GM23248 (cell line): ENCODE data around the gene PROC. TPM values are rescaled to one million over a fixed set of nuclear protein-coding genes. Genes with fewer than 3 reads are reported as not detected.

Source experiments
- DNase-seq: peaks from one replicate; pipeline ENCODE4 v3.0.0-alpha.2; 2015
- H2AFZ ChIP-seq: fragments of 200-600 bp; sonication (generic); 2 replicates; pipeline ENCODE4 v1.6.1; 2016; ENCODE audit warnings: antibody characterized with exemption
- H3F3A ChIP-seq: fragments of 200-600 bp; sonication (generic); 2 replicates; pipeline ENCODE4 v1.6.1; 2016; ENCODE audit warnings: mild to moderate bottlenecking, antibody characterized with exemption, mixed run types; ENCODE audit not compliant: insufficient read depth
- H3K27ac ChIP-seq: fragments of 200-600 bp; sonication (generic); 2 replicates; pipeline ENCODE4 v1.5.1; 2016; ENCODE audit warnings: mild to moderate bottlenecking
- H3K27me3 ChIP-seq: fragments of 200-600 bp; sonication (generic); replicated peaks from 2 replicates; pipeline ENCODE4 v1.6.1; 2016; ENCODE audit warnings: mild to moderate bottlenecking; ENCODE audit not compliant: insufficient read depth
- H3K36me3 ChIP-seq: fragments of 200-600 bp; sonication (generic); 2 replicates; pipeline ENCODE4 v1.6.1; 2016; ENCODE audit warnings: low read depth, mild to moderate bottlenecking
- H3K4me1 ChIP-seq: fragments of 200-600 bp; sonication (generic); 2 replicates; pipeline ENCODE4 v1.6.1; 2016; ENCODE audit warnings: mild to moderate bottlenecking; ENCODE audit not compliant: insufficient read depth
- H3K4me2 ChIP-seq: fragments of 200-600 bp; sonication (generic); one replicate; pipeline ENCODE4 v1.6.1; 2016; ENCODE audit warnings: mild to moderate bottlenecking; ENCODE audit not compliant: unreplicated experiment
- H3K4me3 ChIP-seq: fragments of 200-600 bp; sonication (generic); 2 replicates; pipeline ENCODE4 v1.5.1; 2016; ENCODE audit warnings: mild to moderate bottlenecking
- H3K79me2 ChIP-seq: fragments of 200-600 bp; sonication (generic); 2 replicates; pipeline ENCODE4 v1.6.1; 2016; ENCODE audit warnings: mild to moderate bottlenecking; ENCODE audit not compliant: insufficient read depth
- H3K9ac ChIP-seq: fragments of 200-600 bp; sonication (generic); 2 replicates; pipeline ENCODE4 v1.6.1; 2016; ENCODE audit warnings: mild to moderate bottlenecking
- H3K9me2 ChIP-seq: fragments of 200-600 bp; sonication (generic); 2 replicates; pipeline ENCODE4 v1.6.1; 2016; ENCODE audit warnings: mixed run types, mild to moderate bottlenecking, moderate library complexity; ENCODE audit not compliant: insufficient read depth
- H3K9me3 ChIP-seq: fragments of 200-600 bp; sonication (generic); one replicate; pipeline ENCODE4 v1.6.1; 2017; ENCODE audit warnings: low read depth
- H4K20me1 ChIP-seq: fragments of 200-600 bp; sonication (generic); 2 replicates; pipeline ENCODE4 v1.6.0; 2016; ENCODE audit not compliant: insufficient read depth
- EZH2 ChIP-seq: fragments of 200-600 bp; sonication (generic); IDR thresholded peaks from 2 replicates; pipeline ENCODE4 v1.6.1; 2018; ENCODE audit warnings: antibody characterized with exemption, mild to moderate bottlenecking; ENCODE audit not compliant: insufficient read depth, poor library complexity, severe bottlenecking
- EZH2phosphoT487 ChIP-seq: fragments of 200-600 bp; sonication (generic); IDR thresholded peaks from 2 replicates; pipeline ENCODE4 v1.6.1; 2018; ENCODE audit warnings: antibody characterized with exemption, moderate library complexity, mild to moderate bottlenecking, low read depth; ENCODE audit not compliant: insufficient read depth
- WGBS, 2 experiments: methylation state at CpG; one replicate each; pipeline ENCODE4 v1.1.6; 2015 to 2017; ENCODE audit warnings: low lambda C conversion rate in 2 of 2, low coverage in 1 of 2; ENCODE audit errors: missing lambda C conversion rate in 2 of 2; 5-methylcytosine and 5-hydroxymethylcytosine counted together
- in situ Hi-C: fragments of 300-500 bp; cut with MboI; formaldehyde crosslinking; loops from 2 replicates; pipeline ENCODE4 v1.15.0; 2020
- polyA plus RNA-seq: library from polyadenylated mRNA; unstranded; fragments of >200 nt; fragmentation: Nextera tagmentation; extraction: Ambion mirVana; gene quantifications from 2 replicates; pipeline ENCODE4 v1.2.1, GENCODE V29; 2016
- total RNA-seq: library from RNA; depleted of rRNA; stranded (reverse); fragments of >200 nt; shearing (Covaris generic); gene quantifications from 2 replicates; pipeline ENCODE4 v1.2.3, GENCODE V29; 2014

PROC gene
- total and polyA plus RNA-seq, 2 experiments from 2014 or later: not detected

GRCh38 chr2:127464470-127465257 is 46.4 kb downstream of the PROC start:
- Histone ChIP-seq H4K20me1 (no peaks in the 10 kb centered on the region), H3K4me1 (no peaks in the 10 kb centered on the region), H3K79me2 (no peaks in the 10 kb centered on the region), H3K4me2 (no peak overlapping the region), H3K4me3 (no peak overlapping the region), H3K9ac (no peak overlapping the region), H3K27ac (no peak overlapping the region), H3K9me2 (0 out of 2 replicates have a peak, but pooled peaks cover 4% of the 10 kb centered on the region), H3F3A (no peaks in the 10 kb centered on the region), H2AFZ (no peak overlapping the region), H3K36me3 (no peaks in the 10 kb centered on the region), H3K9me3 (no peaks in the 10 kb centered on the region), H3K27me3 (no peaks in the 10 kb centered on the region)
- no peak for DNase-seq
- in situ Hi-C loops: no loop called here
- WGBS, 2 experiments: 96% methylated on average over 7 of the region's 7 CpGs
- TF ChIP-seq EZH2 (no peak), EZH2phosphoT487 (no peak)

- Histone ChIP-seq H3K4me2 (no peak overlapping the region), H3K27ac (no peak overlapping the region), H3K9ac (no peak overlapping the region), H3K4me3 (no peak overlapping the region), H2AFZ (no peak overlapping the region), H3F3A (no peaks in the 10 kb centered on the region), H3K9me2 (0 out of 2 replicates have a peak, but pooled peaks cover 4% of the 10 kb centered on the region), H3K36me3 (no peaks in the 10 kb centered on the region), H3K27me3 (no peaks in the 10 kb centered on the region), H3K9me3 (no peaks in the 10 kb centered on the region), H3K4me1 (no peaks in the 10 kb centered on the region), H3K79me2 (no peaks in the 10 kb centered on the region), H4K20me1 (no peaks in the 10 kb centered on the region)
- WGBS, 2 experiments: 83% methylated on average over 4 of the region's 4 CpGs
- no peak for DNase-seq
- in situ Hi-C loops: no loop called here
- no peak for TF ChIP-seq EZH2
- TF ChIP-seq EZH2phosphoT487: no peak
Observed at GRCh38 chr2:127465258-127465657, 47.0 kb downstream of the PROC start.

GRCh38 chr2:127469051-127469450 is 50.8 kb downstream of the PROC start:
- in situ Hi-C loops: no loop called here

GRCh38 chr2:127469974-127470373 is 51.7 kb downstream of the PROC start:
- Histone ChIP-seq H3K27ac (no peak overlapping the region), H3K4me3 (no peak overlapping the region), H3K4me2 (no peak overlapping the region), H3K9me3 (no peaks in the 10 kb centered on the region), H3K27me3 (no peaks in the 10 kb centered on the region), H3F3A (no peaks in the 10 kb centered on the region), H2AFZ (no peak overlapping the region), H3K36me3 (no peaks in the 10 kb centered on the region), H4K20me1 (no peaks in the 10 kb centered on the region), H3K4me1 (no peaks in the 10 kb centered on the region), H3K79me2 (0 out of 2 replicates have a peak, but pooled peaks cover 5% of the 10 kb centered on the region), H3K9ac (no peak overlapping the region), H3K9me2 (no peaks in the 10 kb centered on the region)
- in situ Hi-C loops: loop anchor here (5.0 kb wide), 1 partner anchor 133 kb away; no protein-coding TSS in a partner anchor
- DNase-seq: no peak
- WGBS, 2 experiments: 91 to 100% methylated on average over 2 of the region's 2 CpGs
- TF ChIP-seq EZH2phosphoT487 (no peak), EZH2 (no peak)

More at GRCh38 chr2:127469051-127469450, 50.8 kb downstream of the PROC start:
- Histone ChIP-seq H3K9me3 (no peaks in the 10 kb centered on the region), H3K27me3 (no peaks in the 10 kb centered on the region), H4K20me1 (no peaks in the 10 kb centered on the region), H3K9ac (no peak overlapping the region), H3K4me3 (no peak overlapping the region), H3K79me2 (no peaks in the 10 kb centered on the region), H2AFZ (no peak overlapping the region), H3K9me2 (no peaks in the 10 kb centered on the region), H3F3A (no peaks in the 10 kb centered on the region), H3K4me2 (no peak overlapping the region), H3K27ac (no peak overlapping the region), H3K36me3 (no peaks in the 10 kb centered on the region), H3K4me1 (no peaks in the 10 kb centered on the region)
- DNase-seq: no peak
- TF ChIP-seq EZH2 (no peak), EZH2phosphoT487 (no peak)
- 99% methylated on average over 6 to 8 of the region's 8 CpGs for WGBS, 2 experiments
